BJ (cell line): ENCODE measurements around the gene SIGLEC14. TPM values are rescaled to one million over a fixed set of nuclear protein-coding genes. Genes with fewer than 3 reads are reported as not detected.

Experiments
- CTCF ChIA-PET: fragments of 350-600 bp; formaldehyde crosslinking; extraction: SDS; loops from one replicate; lab custom pipeline; 2021; ENCODE audit warnings: antibody characterized with exemption, inconsistent platforms; lab: Yijun Ruan, JAX
- POLR2A ChIA-PET: fragments of 300-600 bp; sonication (Branson Sonifier 250); formaldehyde crosslinking; extraction: SDS; loops from one replicate; lab custom pipeline; 2021; ENCODE audit warnings: antibody characterized with exemption; lab: Charles Lee
- DNase-seq: peaks from one replicate; pipeline ENCODE4 v3.0.0-alpha.2; 2011; ENCODE audit warnings: low read depth
- H3K27me3 ChIP-seq: 2 replicates; pipeline ENCODE4 v1.6.0; 2011; ENCODE audit warnings: low read length; ENCODE audit not compliant: control insufficient read depth, insufficient read depth
- H3K36me3 ChIP-seq: 2 replicates; pipeline ENCODE4 v1.5.1; 2011; ENCODE audit warnings: low read length; ENCODE audit not compliant: control insufficient read depth, insufficient read depth
- H3K4me3 ChIP-seq: 2 replicates; pipeline ENCODE4 v1.5.1; 2011; ENCODE audit warnings: low read depth, mild to moderate bottlenecking, control low read depth, low read length
- polyA plus RNA-seq: library from polyadenylated mRNA; depleted of rRNA; stranded (reverse); fragments of >200 nt; gene quantifications from 2 replicates; pipeline ENCODE4 v1.2.3, GENCODE V29; 2011
- TF ChIP-seq, protein P1 (sequence below): IDR thresholded peaks from 2 replicates; pipeline ENCODE4 v1.5.1; 2011; ENCODE audit warnings: low read depth, mild to moderate bottlenecking, control low read depth, inconsistent platforms, low read length, moderate library complexity; ENCODE audit not compliant: insufficient read depth

SIGLEC14 gene
- polyA plus RNA-seq, 1 experiment = not detected

GRCh38 chr19:51600940-51601580, 45.6 kb downstream of the SIGLEC14 start:
- DNase-seq = no peak
- POLR2A ChIA-PET = no interaction called here
- TF ChIP-seq, protein P1, sequence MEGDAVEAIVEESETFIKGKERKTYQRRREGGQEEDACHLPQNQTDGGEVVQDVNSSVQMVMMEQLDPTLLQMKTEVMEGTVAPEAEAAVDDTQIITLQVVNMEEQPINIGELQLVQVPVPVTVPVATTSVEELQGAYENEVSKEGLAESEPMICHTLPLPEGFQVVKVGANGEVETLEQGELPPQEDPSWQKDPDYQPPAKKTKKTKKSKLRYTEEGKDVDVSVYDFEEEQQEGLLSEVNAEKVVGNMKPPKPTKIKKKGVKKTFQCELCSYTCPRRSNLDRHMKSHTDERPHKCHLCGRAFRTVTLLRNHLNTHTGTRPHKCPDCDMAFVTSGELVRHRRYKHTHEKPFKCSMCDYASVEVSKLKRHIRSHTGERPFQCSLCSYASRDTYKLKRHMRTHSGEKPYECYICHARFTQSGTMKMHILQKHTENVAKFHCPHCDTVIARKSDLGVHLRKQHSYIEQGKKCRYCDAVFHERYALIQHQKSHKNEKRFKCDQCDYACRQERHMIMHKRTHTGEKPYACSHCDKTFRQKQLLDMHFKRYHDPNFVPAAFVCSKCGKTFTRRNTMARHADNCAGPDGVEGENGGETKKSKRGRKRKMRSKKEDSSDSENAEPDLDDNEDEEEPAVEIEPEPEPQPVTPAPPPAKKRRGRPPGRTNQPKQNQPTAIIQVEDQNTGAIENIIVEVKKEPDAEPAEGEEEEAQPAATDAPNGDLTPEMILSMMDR = no peak
- H3K4me3 ChIP-seq = no peak overlapping the region
- no peaks in the 10 kb centered on the region for H3K27me3 ChIP-seq
- CTCF ChIA-PET = no interaction called here
- no peaks in the 10 kb centered on the region for H3K36me3 ChIP-seq

- no peaks in the 10 kb centered on the region for H3K27me3 ChIP-seq
- ChIA-PET POLR2A (no interaction called here), CTCF (interaction anchor here (1.1 kb wide), 1 partner anchor 179 kb away, joined by 3 read pairs; no protein-coding TSS in a partner anchor)
- no peak for DNase-seq
- no peak overlapping the region for H3K4me3 ChIP-seq
- TF ChIP-seq, protein P1 = no peak
- H3K36me3 ChIP-seq = no peaks in the 10 kb centered on the region
These were observed 47.5 kb downstream of the SIGLEC14 start for GRCh38 chr19:51599084-51599483.

DNA sequence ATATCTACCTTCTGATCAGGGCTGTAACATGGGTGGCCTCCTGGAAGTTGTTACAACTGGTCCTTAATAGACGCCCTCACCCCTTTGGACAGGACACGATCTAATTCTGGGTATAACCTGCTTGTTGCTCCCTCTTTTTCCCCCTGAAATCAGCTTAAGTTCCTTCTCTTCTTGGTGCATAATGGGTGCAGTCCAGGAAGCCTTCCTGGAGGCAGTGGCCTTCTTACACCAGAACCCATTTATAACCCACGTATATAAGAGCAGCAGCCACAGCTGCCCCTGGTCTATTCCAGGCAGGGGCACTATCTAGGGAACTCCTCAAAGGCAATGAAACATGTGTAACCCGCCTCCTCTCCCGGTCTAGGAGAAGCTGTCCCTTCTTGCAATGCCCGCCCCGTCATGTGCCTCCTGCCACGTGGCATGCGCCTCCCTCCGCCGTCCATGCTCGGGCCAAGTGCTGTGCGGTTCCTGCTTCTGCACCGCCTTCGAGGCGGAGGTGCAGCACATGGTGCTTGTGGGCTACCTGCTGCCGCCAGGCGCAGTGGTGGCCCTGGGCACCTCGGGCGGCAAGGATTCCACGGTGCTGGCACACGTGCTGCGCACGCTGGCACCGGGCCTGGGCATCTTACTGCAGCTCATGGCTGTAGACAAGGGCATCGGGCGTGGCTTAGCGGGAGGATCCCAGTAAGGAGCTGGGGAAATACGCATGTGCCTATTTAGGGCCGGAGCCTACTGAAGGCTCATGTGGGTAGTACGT, 48.3 kb downstream of the SIGLEC14 start:
- Histone ChIP-seq H3K27me3 (no peaks in the 10 kb centered on the region), H3K36me3 (no peaks in the 10 kb centered on the region), H3K4me3 (no peak overlapping the region)
- DNase-seq = no peak
- TF ChIP-seq, protein P1 = no peak
- ChIA-PET POLR2A (no interaction called here), CTCF (no interaction called here)

DNA sequence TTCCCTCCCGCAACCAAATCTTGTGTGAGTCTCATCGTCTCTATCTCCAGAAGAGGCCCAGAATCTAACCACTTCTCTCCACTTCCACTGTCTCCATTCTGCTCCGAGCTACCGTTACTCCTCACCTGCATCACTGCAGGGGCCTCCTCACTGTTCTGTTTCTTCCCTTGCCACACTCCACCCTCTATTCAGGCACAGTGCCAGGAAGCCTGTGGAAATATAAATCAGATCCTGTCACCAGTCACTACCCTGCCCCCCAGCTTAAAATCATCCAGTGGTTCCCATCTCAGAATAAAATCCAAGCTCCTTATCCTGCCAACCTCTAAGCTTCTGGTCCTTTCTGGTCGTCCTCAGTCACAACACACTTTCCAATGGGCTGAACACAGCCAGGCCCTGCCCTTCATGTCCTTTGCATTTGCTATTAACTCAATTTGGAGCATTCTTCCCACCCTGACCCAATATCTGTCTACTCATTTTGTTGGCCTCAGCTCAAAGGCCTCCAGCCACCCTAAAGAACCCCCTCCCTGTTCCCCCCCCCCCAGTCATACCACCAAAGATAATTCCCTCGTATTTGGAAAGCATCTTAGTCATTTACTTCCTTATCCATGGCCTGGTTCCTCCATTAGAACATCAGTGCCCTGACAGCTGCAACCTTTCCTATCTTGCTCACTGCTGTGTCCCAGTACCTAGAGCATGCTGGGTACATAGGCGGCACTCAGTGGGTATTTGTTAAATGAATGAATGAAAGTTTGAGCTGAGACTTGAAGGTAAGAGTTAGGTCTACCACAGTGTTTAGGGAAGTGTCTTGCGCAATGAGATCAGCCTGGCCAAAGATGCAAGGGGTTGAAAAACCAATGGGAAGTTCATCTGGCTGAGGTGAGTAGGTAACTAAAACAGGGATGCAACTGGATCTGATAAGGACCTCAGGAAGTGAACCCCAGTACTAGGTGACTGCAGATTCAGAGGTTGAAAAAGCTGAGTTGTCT, 51.1 kb downstream of the SIGLEC14 start:
- TF ChIP-seq, protein P1 = no peak
- DNase-seq = no peak
- no peaks in the 10 kb centered on the region for H3K36me3 ChIP-seq
- no peaks in the 10 kb centered on the region for H3K27me3 ChIP-seq
- H3K4me3 ChIP-seq = no peak overlapping the region
- POLR2A ChIA-PET = no interaction called here
- CTCF ChIA-PET = interaction anchor here (0.9 to 1.5 kb wide), 2 partner anchors 13 to 183 kb away, joined by 3 to 7 read pairs; no protein-coding TSS in a partner anchor
